Mammary epithelial cell (primary cell): ENCODE data around the gene MRPL52.
"Not testable (repeated sequence)": the region's sequence is repeated elsewhere in the genome, so short reads cannot be mapped to it uniquely, and the experiment has no call there.

ENCODE experiments used
- CTCF ChIP-seq, 2 donors: IDR thresholded peaks in 1 of 2; conservative IDR thresholded peaks in 1 of 2; 2 replicates each; pipeline ENCODE4 v1.5.1; 2011 to 2012; ENCODE audit warnings: inconsistent platforms in 2 of 2, low read length in 2 of 2, mild to moderate bottlenecking in 2 of 2, control low read depth in 1 of 2, low read depth in 1 of 2; ENCODE audit not compliant: insufficient read depth in 1 of 2; ENCODE audit errors: extremely low read depth in 1 of 2
- EZH2 ChIP-seq: IDR thresholded peaks from 2 replicates; pipeline ENCODE4 v1.6.1; 2012; ENCODE audit warnings: low read length, inconsistent platforms, borderline replicate concordance

GRCh38 chr14:22805235-22805634 lies 24.5 kb upstream of the MRPL52 start:
- TF ChIP-seq CTCF (conservative IDR thresholded peaks at IDR 0.05 in 1 of 2, IDR thresholded peaks at IDR 0.05 in 1 of 2; ENCODE audit: extremely low read depth in 1 of 2, insufficient read depth in 1 of 2, low read depth in 1 of 2, low read length in 2 of 2); EZH2: not testable (repeated sequence)
